GM12873 (cell line): ENCODE results near the gene KATNA1.

ENCODE experiments used
- TF ChIP-seq, protein P1 (sequence below): IDR thresholded peaks from 2 replicates; pipeline ENCODE4 v1.5.1; 2012; ENCODE audit warnings: low read depth, mild to moderate bottlenecking, moderate library complexity, low read length, control low read depth; ENCODE audit not compliant: insufficient read depth; ENCODE audit errors: missing control alignments

KATNA1 gene

DNA sequence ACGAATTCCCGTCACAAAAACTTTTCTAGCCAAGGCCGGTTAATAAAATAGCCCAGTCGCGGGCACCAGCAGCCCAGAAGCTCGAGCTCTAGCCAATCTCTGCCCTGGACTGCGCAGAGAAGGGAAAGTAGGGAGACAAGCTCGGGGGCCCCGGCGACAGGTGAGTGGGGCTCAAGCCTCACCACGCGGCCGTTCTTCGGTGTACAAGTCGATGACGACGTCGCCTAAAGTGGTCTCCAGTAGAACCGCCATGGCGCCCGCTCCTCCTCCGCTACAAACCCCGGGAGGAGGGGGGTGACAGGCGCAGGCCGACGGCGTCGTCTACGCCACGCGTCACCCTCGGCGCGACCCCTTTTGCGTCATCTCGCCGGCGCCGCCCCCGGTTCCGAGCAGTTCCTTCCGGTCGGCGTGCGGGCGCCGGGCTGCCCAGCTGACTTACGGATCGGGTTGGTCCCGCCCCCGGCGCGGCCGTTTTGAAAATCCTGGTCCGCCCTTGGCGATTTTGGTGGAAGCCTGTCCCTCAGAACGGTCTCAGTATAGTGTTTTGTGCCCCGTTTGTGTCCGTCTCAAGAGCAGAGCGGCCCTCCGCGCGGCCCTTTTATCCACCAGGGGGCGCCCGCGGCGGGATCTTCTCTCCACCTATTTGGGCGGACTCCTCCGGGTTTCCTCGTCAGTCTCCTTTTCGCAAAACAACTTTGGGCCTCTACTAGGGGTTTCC, 102.6 kb downstream of the KATNA1 start, which contains the start of gene PPIL4:
TSS of gene PPIL4 (minus strand) at position 290 of the 718 bp plus-strand sequence. CDS start at position 252, 38 bp downstream.
- TF ChIP-seq, protein P1, sequence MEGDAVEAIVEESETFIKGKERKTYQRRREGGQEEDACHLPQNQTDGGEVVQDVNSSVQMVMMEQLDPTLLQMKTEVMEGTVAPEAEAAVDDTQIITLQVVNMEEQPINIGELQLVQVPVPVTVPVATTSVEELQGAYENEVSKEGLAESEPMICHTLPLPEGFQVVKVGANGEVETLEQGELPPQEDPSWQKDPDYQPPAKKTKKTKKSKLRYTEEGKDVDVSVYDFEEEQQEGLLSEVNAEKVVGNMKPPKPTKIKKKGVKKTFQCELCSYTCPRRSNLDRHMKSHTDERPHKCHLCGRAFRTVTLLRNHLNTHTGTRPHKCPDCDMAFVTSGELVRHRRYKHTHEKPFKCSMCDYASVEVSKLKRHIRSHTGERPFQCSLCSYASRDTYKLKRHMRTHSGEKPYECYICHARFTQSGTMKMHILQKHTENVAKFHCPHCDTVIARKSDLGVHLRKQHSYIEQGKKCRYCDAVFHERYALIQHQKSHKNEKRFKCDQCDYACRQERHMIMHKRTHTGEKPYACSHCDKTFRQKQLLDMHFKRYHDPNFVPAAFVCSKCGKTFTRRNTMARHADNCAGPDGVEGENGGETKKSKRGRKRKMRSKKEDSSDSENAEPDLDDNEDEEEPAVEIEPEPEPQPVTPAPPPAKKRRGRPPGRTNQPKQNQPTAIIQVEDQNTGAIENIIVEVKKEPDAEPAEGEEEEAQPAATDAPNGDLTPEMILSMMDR = peak; percentile 81

DNA sequence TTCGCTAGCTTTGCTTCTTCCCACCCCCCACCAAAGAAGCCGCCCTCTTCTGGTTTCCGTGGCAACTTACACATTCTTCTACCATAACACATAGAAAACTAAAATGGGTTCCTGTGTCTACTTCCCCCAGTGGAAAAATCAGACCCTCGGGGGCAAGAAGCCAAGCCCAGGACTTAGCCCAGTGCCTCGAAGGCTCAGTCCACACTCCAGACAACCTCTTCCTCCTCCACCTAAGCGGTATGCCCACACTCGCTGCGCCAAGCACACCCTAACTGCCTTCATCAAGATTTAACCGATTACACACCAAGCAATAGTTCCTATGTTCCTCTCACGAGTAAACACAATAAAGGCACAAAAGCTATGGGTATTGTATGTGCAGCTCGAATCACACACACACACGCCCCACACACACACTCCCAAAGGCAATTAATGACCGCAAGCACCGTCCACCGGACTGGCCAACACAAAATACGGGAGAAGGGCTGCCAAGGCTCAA, 103.2 kb downstream of the KATNA1 start:
- TF ChIP-seq, protein P1 = no peak
